DND-41 (cell line): ENCODE data around the gene PLPP1.

ENCODE experiments used
- CTCF ChIP-seq: IDR thresholded peaks from 2 replicates; pipeline ENCODE4 v1.5.1; 2012; ENCODE audit warnings: borderline replicate concordance, low read length, moderate library complexity, mild to moderate bottlenecking; ENCODE audit not compliant: poor library complexity, severe bottlenecking; ENCODE audit errors: extremely low read depth
- EZH2 ChIP-seq: IDR thresholded peaks from 3 replicates; pipeline ENCODE4 v1.6.1; 2012; ENCODE audit warnings: borderline replicate concordance, low read depth, mild to moderate bottlenecking, moderate library complexity, low read length, inconsistent platforms; ENCODE audit not compliant: severe bottlenecking

- no peak for TF ChIP-seq CTCF
- no peak for TF ChIP-seq EZH2
Measured at GRCh38 chr5:55509097-55509496, 25.7 kb downstream of the PLPP1 start.
